Measurements from ENCODE around the gene DRD1.

DNA sequence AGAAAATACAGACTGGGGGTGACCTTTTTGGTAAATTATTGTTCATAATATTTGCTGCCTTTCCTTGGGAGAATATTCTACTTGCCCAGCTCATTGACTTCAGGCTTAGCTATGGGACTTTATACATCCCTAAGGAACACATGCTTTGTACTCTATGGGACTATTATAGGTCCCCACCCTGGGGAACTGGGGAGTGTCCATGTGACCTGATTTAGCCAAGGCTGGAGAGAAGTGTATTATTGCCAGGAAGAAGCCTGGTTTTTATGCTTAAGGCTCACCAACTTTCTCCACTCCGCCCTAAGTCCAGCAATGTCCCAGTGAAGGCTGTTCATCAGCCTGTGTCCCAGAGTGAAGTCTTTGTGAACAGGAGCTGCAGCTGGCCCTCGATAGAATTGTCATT, 16.6 kb upstream of the DRD1 start:
- TF ChIP-seq POLR2A (IDR thresholded peaks at IDR 0.05): no peak
- TF ChIP-seq, protein P1, sequence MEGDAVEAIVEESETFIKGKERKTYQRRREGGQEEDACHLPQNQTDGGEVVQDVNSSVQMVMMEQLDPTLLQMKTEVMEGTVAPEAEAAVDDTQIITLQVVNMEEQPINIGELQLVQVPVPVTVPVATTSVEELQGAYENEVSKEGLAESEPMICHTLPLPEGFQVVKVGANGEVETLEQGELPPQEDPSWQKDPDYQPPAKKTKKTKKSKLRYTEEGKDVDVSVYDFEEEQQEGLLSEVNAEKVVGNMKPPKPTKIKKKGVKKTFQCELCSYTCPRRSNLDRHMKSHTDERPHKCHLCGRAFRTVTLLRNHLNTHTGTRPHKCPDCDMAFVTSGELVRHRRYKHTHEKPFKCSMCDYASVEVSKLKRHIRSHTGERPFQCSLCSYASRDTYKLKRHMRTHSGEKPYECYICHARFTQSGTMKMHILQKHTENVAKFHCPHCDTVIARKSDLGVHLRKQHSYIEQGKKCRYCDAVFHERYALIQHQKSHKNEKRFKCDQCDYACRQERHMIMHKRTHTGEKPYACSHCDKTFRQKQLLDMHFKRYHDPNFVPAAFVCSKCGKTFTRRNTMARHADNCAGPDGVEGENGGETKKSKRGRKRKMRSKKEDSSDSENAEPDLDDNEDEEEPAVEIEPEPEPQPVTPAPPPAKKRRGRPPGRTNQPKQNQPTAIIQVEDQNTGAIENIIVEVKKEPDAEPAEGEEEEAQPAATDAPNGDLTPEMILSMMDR (IDR thresholded peaks at IDR 0.05): no peak

All from Peyer's patch (tissue), 4 donors.